Endothelial cell of umbilical vein (primary cell): ENCODE measurements around the gene MMP8. TPM values are rescaled to one million over a fixed set of nuclear protein-coding genes. Genes with fewer than 3 reads are reported as not detected.

Experiments used
- BruUV-seq: library from RNA; stranded (reverse); fragments of 400-500 nt; replicated peaks from 2 replicates; lab custom pipeline; 2021; lab: Mats Ljungman, UMichigan
- CTCF ChIA-PET: fragments of 300-600, 350-600 bp; sonication (Branson Sonifier 250); formaldehyde crosslinking; loops from one replicate; lab custom pipeline; 2021; ENCODE audit warnings: antibody characterized with exemption, inconsistent platforms; lab: Charles Lee
- POLR2A ChIA-PET: fragments of 300-600, 350-600 bp; sonication (Branson Sonifier 250); formaldehyde crosslinking; loops from one replicate; lab custom pipeline; 2021; ENCODE audit warnings: antibody characterized with exemption, inconsistent platforms; lab: Charles Lee
- DNase-seq: peaks from one replicate; pipeline ENCODE4 v3.0.0-alpha.2; 2011; ENCODE audit warnings: low read depth, low spot score
- FAIRE-seq: peaks from 2 replicates; lab custom pipeline; 2011; peaks lifted over from hg19 to GRCh38; lab: Jason Lieb, UNC
- H2AFZ ChIP-seq: 2 replicates; pipeline ENCODE4 v1.6.0; 2012; ENCODE audit warnings: low read depth, low read length, control low read depth, inconsistent platforms
- H3K27ac ChIP-seq: 2 replicates; pipeline ENCODE4 v1.5.1; 2011; ENCODE audit warnings: low read depth, mild to moderate bottlenecking, control low read depth, low read length, moderate library complexity; ENCODE audit not compliant: insufficient read depth
- H3K27me3 ChIP-seq, 2 experiments: 2 replicates each; pipeline versions ENCODE4 v1.6.0 to v1.6.1; 2011; ENCODE audit warnings: low read length in 2 of 2, mixed read lengths in 1 of 2; ENCODE audit not compliant: control insufficient read depth in 2 of 2, insufficient read depth in 2 of 2
- H3K36me3 ChIP-seq, 2 experiments: 2 replicates in 1 of 2; 3 replicates in 1 of 2; pipeline ENCODE4 v1.5.1; 2011; ENCODE audit warnings: low read length in 2 of 2, mild to moderate bottlenecking in 1 of 2, moderate library complexity in 1 of 2; ENCODE audit not compliant: control insufficient read depth in 2 of 2, insufficient read depth in 2 of 2; ENCODE audit errors: extremely low read depth in 1 of 2
- H3K4me1 ChIP-seq: 3 replicates; pipeline ENCODE4 v1.5.1; 2011; ENCODE audit warnings: mild to moderate bottlenecking, low read length; ENCODE audit not compliant: control insufficient read depth, insufficient read depth; ENCODE audit errors: extremely low read depth
- H3K4me2 ChIP-seq: 2 replicates; pipeline ENCODE4 v1.6.1; 2011; ENCODE audit warnings: low read length, control low read depth, mixed read lengths; ENCODE audit not compliant: insufficient read depth
- H3K4me3 ChIP-seq, 3 experiments: fragments of 200-600 bp in 1 of 3; sonication (generic), shearing (Covaris generic) in 1 of 3; replicated peaks in 1 of 3; 2 replicates each; pipeline ENCODE4 v1.5.1; 2011 to 2016; ENCODE audit warnings: control low read depth in 3 of 3, low read length in 3 of 3, mild to moderate bottlenecking in 2 of 3, inconsistent platforms in 1 of 3, low read depth in 1 of 3, moderate library complexity in 1 of 3; ENCODE audit not compliant: insufficient read depth in 1 of 3
- H3K79me2 ChIP-seq: 2 replicates; pipeline ENCODE4 v1.6.0; 2012; ENCODE audit warnings: low read length, inconsistent platforms; ENCODE audit not compliant: control insufficient read depth, insufficient read depth
- H3K9ac ChIP-seq: replicated peaks from 2 replicates; pipeline ENCODE3; 2011; ENCODE audit warnings: low read length, control low read depth; ENCODE audit not compliant: insufficient read depth; ENCODE audit errors: extremely low read depth
- H3K9me1 ChIP-seq: replicated peaks from 3 replicates; pipeline ENCODE4 v1.6.0; 2011; ENCODE audit warnings: mild to moderate bottlenecking, low read length; ENCODE audit not compliant: control insufficient read depth, insufficient read depth; ENCODE audit errors: extremely low read depth
- H3K9me3 ChIP-seq: replicated peaks from 2 replicates; pipeline ENCODE4 v1.5.1; 2012; ENCODE audit warnings: low read length, inconsistent platforms; ENCODE audit not compliant: control insufficient read depth, insufficient read depth
- H4K20me1 ChIP-seq: replicated peaks from 2 replicates; pipeline ENCODE3; 2011; ENCODE audit warnings: mild to moderate bottlenecking, low read length; ENCODE audit not compliant: control insufficient read depth, insufficient read depth; ENCODE audit errors: extremely low read depth
- EZH2 ChIP-seq: IDR thresholded peaks from 2 replicates; pipeline ENCODE4 v1.6.1; 2012; ENCODE audit warnings: borderline replicate concordance, low read depth, mild to moderate bottlenecking, moderate library complexity, low read length, inconsistent platforms; ENCODE audit not compliant: severe bottlenecking
- FOS ChIP-seq: IDR thresholded peaks from 2 replicates; pipeline ENCODE4 v1.6.1; 2011; ENCODE audit warnings: mild to moderate bottlenecking, low read length, moderate library complexity, borderline replicate concordance; ENCODE audit not compliant: insufficient read depth
- GATA2 ChIP-seq: IDR thresholded peaks from 2 replicates; pipeline ENCODE4 v1.7.0; 2011; ENCODE audit warnings: low read depth, mild to moderate bottlenecking, moderate library complexity, mixed read lengths, low read length; ENCODE audit not compliant: insufficient read length, insufficient read depth
- JUN ChIP-seq: IDR thresholded peaks from 2 replicates; pipeline ENCODE4 v1.6.1; 2011; ENCODE audit warnings: borderline replicate concordance, low read depth; ENCODE audit not compliant: insufficient read length, insufficient read depth
- MYC ChIP-seq: IDR thresholded peaks from one replicate; pipeline ENCODE4 v1.6.1; 2011; ENCODE audit warnings: mild to moderate bottlenecking, low read depth, low read length
- POLR2A ChIP-seq: IDR thresholded peaks from 2 replicates; pipeline ENCODE4 v1.6.1; 2012; ENCODE audit warnings: low read depth, mild to moderate bottlenecking, control low read depth, low read length
- POLR2AphosphoS5 ChIP-seq: IDR thresholded peaks from 2 replicates; pipeline ENCODE4 v1.6.1; 2012; ENCODE audit warnings: low read depth, mild to moderate bottlenecking, control low read depth, low read length, moderate library complexity; ENCODE audit not compliant: insufficient read depth
- dilution Hi-C: fragments of 300-500 bp; cut with MboI; formaldehyde crosslinking; loops from one replicate; pipeline ENCODE4 v1.15.0; 2019; ENCODE audit warnings: low sequenced_read_pairs; ENCODE audit not compliant: extremely low pct_ligation_motif_present
- intact Hi-C: fragments of 100-400 bp; cut with micrococcal nuclease; formaldehyde crosslinking; loops from one replicate; pipeline ENCODE4 v1.10.0; 2022
- polyA plus RNA-seq, 4 experiments: library from polyadenylated mRNA; depleted of rRNA in 3 of 4; stranded (reverse) in 3 of 4; unstranded in 1 of 4; fragments of >200 nt; gene quantifications; 2 replicates each; pipeline versions ENCODE4 v1.2.1 to v1.2.3, GENCODE V29; 2011 to 2012; ENCODE audit warnings: missing spikeins in 1 of 4
- total RNA-seq: library from RNA; stranded (reverse); gene quantifications from 2 replicates; pipeline ENCODE4 v1.2.3, GENCODE V29; 2021
- TF ChIP-seq, protein P1 (sequence below), 2 donors: IDR thresholded peaks; 1 replicate in 1 of 2; 2 replicates in 1 of 2; pipeline ENCODE4 v1.5.1; 2011; ENCODE audit warnings: low read length in 2 of 2, mild to moderate bottlenecking in 2 of 2, moderate library complexity in 2 of 2, control low read depth in 1 of 2, inconsistent platforms in 1 of 2, low read depth in 1 of 2; ENCODE audit not compliant: insufficient read depth in 1 of 2; ENCODE audit errors: extremely low read depth in 1 of 2
- TF ChIP-seq, protein P2 (sequence below): IDR thresholded peaks from 2 replicates; pipeline ENCODE4 v1.6.1; 2011; ENCODE audit not compliant: insufficient read depth, insufficient read length

Gene MMP8
- total and polyA plus RNA-seq, 2 donors (not counting 3 experiments of a cell fraction or from before 2014, with no cell fraction given), result not detected

DNA sequence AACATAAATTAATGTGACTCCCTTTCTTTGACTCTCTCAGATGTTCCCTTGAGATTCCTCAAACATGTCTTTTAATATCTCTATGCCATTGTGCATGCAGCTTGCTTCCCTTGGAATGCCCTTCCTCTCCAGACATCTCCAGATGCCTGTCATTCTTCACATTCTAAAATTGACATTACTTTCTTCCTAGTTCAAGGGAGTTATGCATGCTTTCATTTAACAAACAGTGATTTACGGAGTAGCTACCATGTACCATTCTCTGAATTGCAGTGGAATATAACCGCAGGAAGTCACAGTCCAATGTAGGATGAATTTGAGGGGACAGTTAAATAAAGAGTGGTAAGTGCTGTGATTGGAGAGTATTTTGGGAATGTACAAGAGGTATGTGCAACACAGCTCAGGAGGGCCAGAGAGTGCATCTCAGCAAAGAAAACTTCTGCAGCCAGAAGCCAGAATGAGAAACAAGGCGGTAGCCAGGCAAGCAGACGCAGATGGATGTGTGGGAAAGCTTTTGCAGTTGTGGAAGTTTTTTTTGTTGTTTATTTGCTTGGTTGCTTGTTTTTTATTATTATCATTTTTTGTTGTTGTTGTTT is 37.0 kb upstream of the MMP8 start:
- FAIRE-seq (no peak), DNase-seq (peak; percentile 34)
- H3K36me3 ChIP-seq, result no peaks in the 10 kb centered on the region
- no peaks in the 10 kb centered on the region for H3K9me3 ChIP-seq
- H3K9me1 ChIP-seq, result no peaks in the 10 kb centered on the region
- peaks cover 50% of the 10 kb centered on the region for H3K4me1 ChIP-seq
- intact Hi-C loops, result loop anchor here (10.0 kb wide), 1 partner anchor 847 kb away; the partner anchor contains the start of genes ANGPTL5 and CEP126
- peak overlapping the region; percentile 88 for H3K27ac ChIP-seq
- TF ChIP-seq JUN (no peak), MYC (no peak), EZH2 (no peak), POLR2A (no peak), GATA2 (no peak), FOS (no peak), POLR2AphosphoS5 (no peak)
- TF ChIP-seq, protein P1, sequence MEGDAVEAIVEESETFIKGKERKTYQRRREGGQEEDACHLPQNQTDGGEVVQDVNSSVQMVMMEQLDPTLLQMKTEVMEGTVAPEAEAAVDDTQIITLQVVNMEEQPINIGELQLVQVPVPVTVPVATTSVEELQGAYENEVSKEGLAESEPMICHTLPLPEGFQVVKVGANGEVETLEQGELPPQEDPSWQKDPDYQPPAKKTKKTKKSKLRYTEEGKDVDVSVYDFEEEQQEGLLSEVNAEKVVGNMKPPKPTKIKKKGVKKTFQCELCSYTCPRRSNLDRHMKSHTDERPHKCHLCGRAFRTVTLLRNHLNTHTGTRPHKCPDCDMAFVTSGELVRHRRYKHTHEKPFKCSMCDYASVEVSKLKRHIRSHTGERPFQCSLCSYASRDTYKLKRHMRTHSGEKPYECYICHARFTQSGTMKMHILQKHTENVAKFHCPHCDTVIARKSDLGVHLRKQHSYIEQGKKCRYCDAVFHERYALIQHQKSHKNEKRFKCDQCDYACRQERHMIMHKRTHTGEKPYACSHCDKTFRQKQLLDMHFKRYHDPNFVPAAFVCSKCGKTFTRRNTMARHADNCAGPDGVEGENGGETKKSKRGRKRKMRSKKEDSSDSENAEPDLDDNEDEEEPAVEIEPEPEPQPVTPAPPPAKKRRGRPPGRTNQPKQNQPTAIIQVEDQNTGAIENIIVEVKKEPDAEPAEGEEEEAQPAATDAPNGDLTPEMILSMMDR (IDR thresholded peaks at IDR 0.05; ENCODE audit: extremely low read depth in 1 of 2, insufficient read depth in 1 of 2, low read depth in 1 of 2, low read length in 2 of 2), result no peak
- TF ChIP-seq, protein P2, sequence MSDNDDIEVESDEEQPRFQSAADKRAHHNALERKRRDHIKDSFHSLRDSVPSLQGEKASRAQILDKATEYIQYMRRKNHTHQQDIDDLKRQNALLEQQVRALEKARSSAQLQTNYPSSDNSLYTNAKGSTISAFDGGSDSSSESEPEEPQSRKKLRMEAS, result no peak
- H2AFZ ChIP-seq, result no peak overlapping the region
- H3K4me3 ChIP-seq, result no peak overlapping the region
- H3K9ac ChIP-seq, result peak overlapping the region; percentile 36
- ChIA-PET CTCF (interaction anchor here (0.7 to 3.1 kb wide), 14 partner anchors 8 to 275 kb away, joined by 3 to 25 read pairs (median 3); partner anchors contain the start of gene MMP10), POLR2A (interaction anchor here (0.5 kb wide), 1 partner anchor 75 kb away, joined by 4 read pairs; no protein-coding TSS in a partner anchor)
- no peaks in the 10 kb centered on the region for H3K79me2 ChIP-seq
- BruUV-seq, result no TSS peak
- H3K4me2 ChIP-seq, result peak overlapping the region; percentile 14
- dilution Hi-C loops, result no loop called here
- no peaks in the 10 kb centered on the region for H4K20me1 ChIP-seq
- no peaks in the 10 kb centered on the region for H3K27me3 ChIP-seq
